H54 (cell line): ENCODE measurements around the gene MYO5C.

Experiments used
- DNase-seq: peaks from one replicate; pipeline ENCODE4 v3.0.0; 2011; ENCODE audit warnings: low spot score, mixed read lengths; ENCODE audit not compliant: insufficient read length
- FAIRE-seq: peaks from 3 replicates; lab custom pipeline; 2011; peaks lifted over from hg19 to GRCh38; lab: Jason Lieb, UNC
- POLR2A ChIP-seq: IDR thresholded peaks from 2 replicates; pipeline ENCODE4 v1.6.1; 2011; ENCODE audit warnings: low read depth, mild to moderate bottlenecking, low read length

The MYO5C gene

DNA sequence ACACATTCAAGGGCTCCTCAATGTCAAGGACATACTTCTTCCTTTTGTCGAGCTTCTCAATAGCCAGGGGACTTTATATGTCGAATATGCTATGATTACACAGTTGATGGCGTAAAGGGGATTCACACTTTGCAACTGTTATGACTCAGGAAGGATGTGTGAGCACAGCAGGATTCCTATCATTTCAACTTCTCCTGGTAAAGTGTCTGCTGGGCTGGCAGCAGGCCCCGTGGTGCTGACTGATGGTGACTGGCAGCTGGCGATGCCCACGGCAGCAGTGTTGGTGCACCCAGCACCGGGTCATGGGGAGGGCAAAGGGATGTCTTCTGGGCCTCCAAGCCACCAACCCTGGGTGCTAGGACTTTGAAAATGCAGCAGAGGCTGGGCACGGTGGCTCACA is 59.6 kb downstream of the MYO5C start:
- FAIRE-seq = no peak
- no peak for DNase-seq
- TF ChIP-seq POLR2A = no peak

DNA sequence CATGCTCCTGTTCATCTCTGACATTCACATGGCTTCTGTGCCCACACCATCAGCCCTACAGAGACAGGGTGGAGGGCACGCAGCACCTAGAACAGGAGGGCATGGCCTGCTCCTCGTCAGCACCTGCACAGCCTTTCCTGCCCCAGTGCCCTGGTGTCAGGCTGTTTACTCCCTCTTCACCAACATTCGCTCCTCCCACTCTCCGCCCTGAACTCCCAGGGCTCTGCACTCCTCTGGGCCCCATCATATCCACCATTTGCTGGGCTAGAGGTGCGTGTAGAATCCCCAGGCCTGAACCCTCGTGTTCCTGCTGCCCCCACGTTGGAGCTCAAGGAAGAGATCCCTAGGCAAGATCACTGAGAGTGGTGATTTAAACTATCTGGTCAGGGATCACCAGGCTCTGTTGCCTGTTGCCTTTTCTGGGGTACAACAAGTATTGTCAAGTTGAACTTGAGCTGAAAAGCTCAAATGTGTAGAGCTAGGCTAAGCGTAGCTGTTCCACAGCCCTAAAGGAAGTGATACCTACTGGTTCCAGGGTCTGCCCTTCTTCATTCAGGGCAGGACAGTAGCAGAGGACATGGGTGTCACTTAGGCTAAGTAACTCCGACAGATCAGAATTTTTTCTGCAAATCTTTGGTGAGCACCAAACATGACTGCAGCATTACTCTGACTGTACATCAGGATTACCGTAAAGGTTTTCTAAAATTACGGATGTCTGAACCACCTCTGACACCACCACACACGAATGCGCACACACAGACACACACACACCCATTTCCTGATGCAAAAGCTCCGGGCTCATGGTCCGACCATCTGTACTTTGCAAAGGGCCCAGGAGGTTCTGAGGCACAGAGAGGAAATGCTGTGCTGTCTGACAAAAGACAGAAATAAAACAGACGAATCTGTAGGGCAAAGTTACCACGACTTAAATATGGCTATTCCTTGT is 60.7 kb downstream of the MYO5C start:
- DNase-seq = no peak
- no peak for TF ChIP-seq POLR2A
- no peak for FAIRE-seq

DNA sequence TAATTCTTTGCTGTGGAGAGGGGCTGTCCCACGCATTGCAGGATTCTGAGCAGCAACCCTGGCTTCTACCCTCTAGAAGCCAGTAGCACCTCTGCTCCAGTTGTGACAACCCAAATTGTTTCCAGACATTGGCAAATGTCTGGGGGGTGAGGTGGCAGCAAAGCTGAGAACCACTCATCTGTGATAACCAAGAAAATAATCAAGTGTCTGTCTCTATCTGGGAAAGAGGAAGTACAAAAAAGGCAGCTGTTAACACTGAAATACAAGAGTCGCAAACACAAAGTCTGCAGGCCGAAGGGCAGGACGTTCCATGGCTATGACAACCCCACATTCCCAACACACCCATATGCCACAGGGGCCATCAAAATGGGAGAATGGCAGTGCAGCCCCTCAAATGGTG is 62.2 kb downstream of the MYO5C start:
- FAIRE-seq = no peak

GRCh38 chr15:52232327-52232726 is 63.3 kb downstream of the MYO5C start:
- FAIRE-seq = no peak
- no peak for DNase-seq
- TF ChIP-seq POLR2A = no peak

More for the DNA sequence above, 62.2 kb downstream of the MYO5C start:
- TF ChIP-seq POLR2A = no peak
- no peak for DNase-seq

- no peak for DNase-seq
Measured at GRCh38 chr15:52230073-52230472, 65.5 kb downstream of the MYO5C start.

DNA sequence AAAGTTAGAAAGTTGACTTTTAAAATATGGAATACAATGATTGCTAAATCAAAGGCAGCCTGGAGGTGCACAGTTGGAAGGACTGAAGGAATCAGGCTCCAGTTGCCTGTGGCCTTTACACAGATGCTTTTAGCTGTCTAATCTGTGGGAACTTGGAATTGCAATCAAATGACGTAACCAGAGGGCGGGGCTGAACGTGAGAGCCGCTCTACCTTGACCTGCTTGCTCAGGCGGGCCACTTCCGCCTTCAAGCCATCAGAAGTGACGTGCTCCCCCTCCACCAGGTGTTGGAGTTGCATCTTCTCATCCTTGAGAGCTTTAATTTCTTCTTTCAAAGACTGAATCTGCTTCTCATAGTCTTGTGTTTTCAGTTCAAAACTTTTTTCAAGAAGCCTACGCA is 66.7 kb downstream of the MYO5C start:
- FAIRE-seq (no peak), DNase-seq (peak; percentile 15)
- no peak for TF ChIP-seq POLR2A

More at GRCh38 chr15:52230073-52230472, 65.5 kb downstream of the MYO5C start:
- no peak for FAIRE-seq
- TF ChIP-seq POLR2A = no peak

DNA sequence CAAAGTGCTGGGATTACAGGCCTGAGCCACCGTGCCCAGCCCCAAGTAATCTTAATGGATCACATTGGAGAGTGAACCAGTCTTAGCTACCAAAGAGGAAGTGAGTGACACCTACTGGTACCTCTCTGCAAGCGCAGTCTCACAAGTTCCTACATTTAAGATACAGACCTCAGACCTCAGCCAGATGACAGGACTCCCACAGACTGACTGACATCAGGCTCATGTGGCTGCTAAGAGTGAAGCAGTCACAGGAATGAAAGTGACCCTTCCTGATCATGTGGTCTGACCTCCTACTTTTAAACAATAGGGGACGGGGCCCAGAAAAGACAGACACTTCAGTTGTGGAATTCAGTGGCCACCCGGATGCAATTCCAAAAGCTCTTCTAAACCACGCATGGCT is 68.1 kb downstream of the MYO5C start:
- DNase-seq (peak; percentile 35), FAIRE-seq (no peak)
- no peak for TF ChIP-seq POLR2A

DNA sequence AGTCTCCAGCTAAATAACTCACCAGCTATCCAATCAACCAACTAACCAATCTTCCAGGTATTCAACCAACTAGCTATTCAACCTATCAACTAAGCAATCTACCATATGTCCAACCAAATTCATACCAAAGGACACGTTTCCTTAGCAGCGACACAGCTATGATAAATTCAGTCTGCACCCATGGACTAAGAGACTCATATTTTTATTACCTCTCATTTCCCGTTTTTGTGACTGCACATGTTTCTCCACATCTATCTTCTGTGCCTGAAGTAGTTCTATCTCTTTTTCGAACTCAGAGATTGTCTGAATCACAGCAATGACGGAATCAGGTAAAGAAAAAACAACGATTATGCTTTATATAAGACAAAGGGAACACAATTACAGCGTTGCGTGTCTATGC is 70.4 kb downstream of the MYO5C start:
- DNase-seq (no peak), FAIRE-seq (no peak)
- no peak for TF ChIP-seq POLR2A

DNA sequence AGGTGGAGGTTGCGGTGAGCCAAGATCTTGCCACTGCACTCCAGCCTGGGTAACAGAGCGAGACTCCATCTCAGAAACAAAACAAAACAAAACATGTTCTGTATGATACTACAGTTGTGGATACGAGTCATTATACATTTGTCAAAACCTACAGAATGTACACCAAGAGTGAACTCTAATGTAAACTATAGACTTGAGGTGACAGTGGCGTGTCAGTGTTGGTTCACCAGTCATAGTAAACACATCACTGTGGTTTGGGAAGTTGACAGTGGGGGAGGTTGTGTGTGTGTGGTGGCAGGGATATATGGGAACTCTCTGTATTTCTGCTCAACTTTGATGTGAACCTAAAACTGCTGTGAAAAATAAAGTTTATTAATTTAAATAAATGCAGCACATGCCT is 71.4 kb downstream of the MYO5C start:
- FAIRE-seq (no peak), DNase-seq (no peak)
- TF ChIP-seq POLR2A = no peak

DNA sequence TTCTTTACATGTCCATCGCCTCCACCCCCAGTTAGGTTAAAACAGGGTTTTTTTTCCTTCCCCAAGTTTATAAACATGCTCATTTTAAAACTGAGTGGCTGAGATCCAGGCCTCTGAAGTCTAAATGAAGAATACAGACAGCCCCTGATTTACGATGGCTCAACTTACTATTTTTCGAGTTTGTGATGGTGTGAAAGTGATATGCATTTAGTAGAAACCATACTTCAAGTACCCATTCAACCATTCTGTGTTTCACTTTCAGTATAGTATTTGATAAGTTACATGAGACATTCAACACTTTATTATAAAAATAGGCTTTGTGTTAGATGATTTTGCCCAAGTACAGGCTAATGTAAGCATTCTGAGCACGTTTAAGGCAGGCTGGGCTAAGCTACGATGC is 73.9 kb downstream of the MYO5C start:
- no peak for TF ChIP-seq POLR2A
- FAIRE-seq (no peak), DNase-seq (no peak)

DNA sequence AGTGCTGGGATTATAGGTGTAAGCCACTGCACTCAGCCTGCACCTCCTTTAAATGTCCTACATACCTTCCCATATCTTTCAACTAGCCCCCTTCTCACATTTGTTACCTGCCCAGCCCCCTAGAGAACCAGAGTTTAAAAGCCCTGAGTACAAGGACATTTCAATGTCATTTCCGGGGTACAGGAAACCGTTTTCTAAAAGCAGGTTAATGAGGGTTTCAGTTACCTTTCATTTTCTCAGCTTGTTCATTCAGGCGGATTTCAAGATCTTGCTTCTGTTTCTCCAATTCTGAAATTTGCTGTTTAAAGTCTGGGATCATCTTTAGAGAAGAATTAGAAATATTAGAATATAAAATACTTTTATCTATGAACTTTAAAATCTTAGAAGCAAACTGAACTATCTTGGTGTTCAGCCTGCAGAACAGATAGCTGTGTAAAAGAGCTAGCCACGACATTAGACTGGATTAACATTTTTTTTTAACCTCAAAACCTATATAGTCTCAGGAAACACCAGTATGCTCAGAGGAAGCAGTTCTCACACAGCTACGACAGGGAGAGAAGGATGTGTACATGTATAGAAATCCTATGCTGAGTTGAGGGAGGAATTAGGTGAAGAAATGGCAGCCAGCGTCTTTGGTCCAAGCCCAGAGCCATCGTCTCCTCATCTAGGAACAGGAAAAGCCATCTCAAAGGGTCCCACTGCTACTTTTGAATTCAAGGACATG is 74.5 kb downstream of the MYO5C start:
- FAIRE-seq = no peak
- no peak for TF ChIP-seq POLR2A
- DNase-seq = no peak

DNA sequence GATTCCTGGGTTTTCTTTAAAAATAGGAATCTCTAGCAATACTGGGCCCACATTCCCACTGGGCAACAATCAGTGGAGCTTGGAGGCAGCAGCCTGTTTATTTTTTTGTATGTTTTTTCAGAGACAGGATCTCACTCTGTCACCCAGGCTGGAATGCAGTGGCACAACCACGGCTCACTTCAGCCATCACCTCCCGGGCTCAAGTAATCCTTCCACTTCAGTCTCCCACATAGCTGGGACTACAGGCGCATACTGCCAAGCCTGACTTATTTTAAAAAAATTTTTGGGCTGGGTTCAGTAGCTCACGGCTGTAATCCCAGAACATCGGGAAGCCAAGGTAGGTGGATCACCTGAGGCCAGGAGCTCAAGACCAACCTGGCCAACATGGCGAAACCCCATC is 75.4 kb downstream of the MYO5C start:
- no peak for FAIRE-seq
- no peak for DNase-seq
- TF ChIP-seq POLR2A = no peak

DNA sequence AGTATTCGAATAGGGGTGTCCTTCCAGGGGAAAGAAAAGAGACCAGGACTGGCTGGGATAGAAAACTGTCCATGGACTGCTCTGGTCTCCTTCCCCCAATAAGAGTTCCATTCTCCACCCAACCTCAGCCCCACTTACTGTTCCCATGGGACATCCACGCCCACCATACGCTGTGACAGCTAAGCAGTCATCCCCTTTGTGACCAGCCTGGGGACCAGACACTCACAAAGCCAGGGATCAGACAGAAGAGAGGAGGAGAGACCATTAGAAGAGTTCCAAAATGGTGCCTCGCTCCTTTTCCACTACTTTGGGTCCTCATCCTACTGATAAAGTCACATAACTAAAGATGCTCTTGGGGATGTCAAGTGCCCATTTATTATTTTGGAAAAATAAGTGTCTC is 76.8 kb downstream of the MYO5C start:
- no peak for FAIRE-seq
- TF ChIP-seq POLR2A = no peak
- DNase-seq = no peak

GRCh38 chr15:52218371-52218770 is 77.2 kb downstream of the MYO5C start:
- FAIRE-seq (no peak), DNase-seq (no peak)
- no peak for TF ChIP-seq POLR2A
